GM23338 (cell line): ENCODE measurements around the gene RAP2A. TPM values are rescaled to one million over a fixed set of nuclear protein-coding genes. Genes with fewer than 3 reads are reported as not detected.

Experiments
- ATAC-seq: fragments of 200-7000 bp; cut with Tn5 transposase; 3 replicates; pipeline ENCODE4 v1.9.1; 2020
- DNase-seq: peaks from one replicate; pipeline ENCODE4 v3.0.0-alpha.2; 2015; ENCODE audit warnings: low spot score
- H2AFZ ChIP-seq: fragments of 200-600 bp; sonication (generic); 2 replicates; pipeline ENCODE4 v1.8.0; 2016; ENCODE audit warnings: antibody characterized with exemption, mild to moderate bottlenecking, moderate library complexity
- H3F3A ChIP-seq: fragments of 200-600 bp; sonication (generic); replicated peaks from 2 replicates; pipeline ENCODE4 v1.8.0; 2017; ENCODE audit warnings: antibody characterized with exemption, mixed run types, low read depth
- H3K27ac ChIP-seq: fragments of 200-600 bp; sonication (generic); 2 replicates; pipeline ENCODE4 v1.6.1; 2016; ENCODE audit warnings: low read depth
- H3K27me3 ChIP-seq: fragments of 200-600 bp; sonication (generic); 2 replicates; pipeline ENCODE4 v1.8.0; 2016; ENCODE audit warnings: mild to moderate bottlenecking, mixed run types, moderate library complexity; ENCODE audit not compliant: insufficient read depth
- H3K36me3 ChIP-seq: fragments of 200-600 bp; sonication (generic); 2 replicates; pipeline ENCODE4 v1.8.0; 2016; ENCODE audit warnings: mild to moderate bottlenecking; ENCODE audit not compliant: insufficient read depth
- H3K4me1 ChIP-seq: fragments of 200-600 bp; sonication (generic); 2 replicates; pipeline ENCODE4 v1.8.0; 2016; ENCODE audit warnings: mild to moderate bottlenecking, moderate library complexity; ENCODE audit not compliant: insufficient read depth
- H3K4me2 ChIP-seq: fragments of 200-600 bp; sonication (generic); 2 replicates; pipeline ENCODE4 v1.7.1; 2017; ENCODE audit warnings: mixed run types
- H3K4me3 ChIP-seq: fragments of 200-600 bp; sonication (generic); 2 replicates; pipeline ENCODE4 v1.6.1; 2016; ENCODE audit warnings: mixed run types
- H3K79me2 ChIP-seq: fragments of 200-600 bp; sonication (generic); replicated peaks from 2 replicates; pipeline ENCODE4 v1.8.0; 2017; ENCODE audit warnings: mild to moderate bottlenecking; ENCODE audit not compliant: insufficient read depth
- H3K9me2 ChIP-seq: fragments of 200-600 bp; sonication (generic); 2 replicates; pipeline ENCODE4 v1.8.0; 2017; ENCODE audit not compliant: insufficient read depth
- H4K20me1 ChIP-seq: fragments of 200-600 bp; sonication (generic); replicated peaks from 2 replicates; pipeline ENCODE4 v1.8.0; 2017; ENCODE audit warnings: mild to moderate bottlenecking; ENCODE audit not compliant: insufficient read depth
- H3K27ac Mint-ChIP-seq: 2 replicates; pipeline ENCODE4 v1.8.0; 2020; ENCODE audit warnings: inconsistent platforms, mild to moderate bottlenecking, moderate library complexity, mixed read lengths
- H3K27me3 Mint-ChIP-seq: 3 replicates; pipeline ENCODE4 v1.8.0; 2022; ENCODE audit warnings: low read depth, mild to moderate bottlenecking, moderate library complexity, mixed read lengths, inconsistent platforms; ENCODE audit not compliant: insufficient read depth, poor library complexity
- H3K36me3 Mint-ChIP-seq: 3 replicates; pipeline ENCODE4 v1.8.0; 2021; ENCODE audit warnings: low read depth, mild to moderate bottlenecking, inconsistent platforms, moderate library complexity, mixed read lengths
- H3K4me1 Mint-ChIP-seq: 3 replicates; pipeline ENCODE4 v1.8.0; 2020; ENCODE audit warnings: mild to moderate bottlenecking, inconsistent platforms, mixed read lengths
- H3K4me3 Mint-ChIP-seq: 3 replicates; pipeline ENCODE4 v1.8.0; 2021; ENCODE audit warnings: moderate library complexity, mild to moderate bottlenecking, inconsistent platforms, mixed read lengths
- H3K9me3 Mint-ChIP-seq: 3 replicates; pipeline ENCODE4 v1.8.0; 2020; ENCODE audit warnings: moderate library complexity, mild to moderate bottlenecking, inconsistent platforms, mixed read lengths
- CREB1 ChIP-seq: fragments of 250-450 bp; sonication (Bioruptor Pico); IDR thresholded peaks from 2 replicates; pipeline ENCODE4 v1.5.0; 2020; ENCODE audit warnings: low read depth, mild to moderate bottlenecking, moderate library complexity
- EZH2 ChIP-seq: fragments of 200-600 bp; sonication (generic); IDR thresholded peaks from one replicate; pipeline ENCODE4 v1.8.0; 2017; ENCODE audit warnings: antibody characterized with exemption, mild to moderate bottlenecking, low read depth; ENCODE audit not compliant: unreplicated experiment
- JUNB ChIP-seq: IDR thresholded peaks from one replicate; pipeline ENCODE4 v1.6.1; 2016; ENCODE audit warnings: antibody characterized with exemption; ENCODE audit not compliant: unreplicated experiment
- NANOG ChIP-seq: IDR thresholded peaks from 2 replicates; pipeline ENCODE4 v1.6.1; 2016; ENCODE audit warnings: antibody characterized with exemption, borderline replicate concordance
- polyA plus RNA-seq: library from polyadenylated mRNA; unstranded; fragments of >200 nt; fragmentation: Nextera tagmentation; extraction: Ambion mirVana; gene quantifications from 2 replicates; pipeline ENCODE4 v1.2.1, GENCODE V29; 2016
- total RNA-seq: library from RNA; depleted of rRNA; stranded (reverse); fragments of >200 nt; shearing (Covaris generic); gene quantifications from 2 replicates; pipeline ENCODE4 v1.2.3, GENCODE V29; 2014
- TF ChIP-seq, protein P1 (sequence below): fragments of 250-450 bp; sonication (Bioruptor Pico); IDR thresholded peaks from 2 replicates; pipeline ENCODE4 v1.5.0; 2020; ENCODE audit warnings: mild to moderate bottlenecking, moderate library complexity
- TF ChIP-seq, protein P2 (sequence below): IDR thresholded peaks from one replicate; pipeline ENCODE4 v1.6.1; 2018; ENCODE audit warnings: antibody characterized with exemption; ENCODE audit not compliant: unreplicated experiment
- TF ChIP-seq, protein P3 (sequence below), 2 experiments: fragments of 200-600 bp in 1 of 2; sonication (generic) in 1 of 2; conservative IDR thresholded peaks; 2 replicates each; pipeline versions ENCODE4 v1.5.1 to v1.6.1; 2016 to 2017; ENCODE audit warnings: antibody characterized with exemption in 2 of 2, low read depth in 2 of 2, mild to moderate bottlenecking in 2 of 2, moderate library complexity in 1 of 2

The RAP2A gene
- total and polyA plus RNA-seq, 2 experiments from 2014 or later, result 10.4 to 35.3 TPM

GRCh38 chr13:97422118-97423054 is 11.6 kb upstream of the RAP2A start:
- Histone ChIP-seq H3K4me2 (no peak overlapping the region), H3K27ac (no peak overlapping the region), H3K79me2 (no peaks in the 10 kb centered on the region), H2AFZ (no peak overlapping the region), H3K36me3 (no peaks in the 10 kb centered on the region), H3K4me1 (peaks cover under 1% of the 10 kb centered on the region; the same call in 1 of the 2 replicates), H3K4me3 (no peak overlapping the region), H3K27me3 (no peaks in the 10 kb centered on the region), H4K20me1 (no peaks in the 10 kb centered on the region), H3F3A (no peaks in the 10 kb centered on the region), H3K9me2 (no peaks in the 10 kb centered on the region; the same call in 1 of the 2 replicates)
- no peak overlapping the region for H3K4me3 Mint-ChIP-seq
- H3K4me1 Mint-ChIP-seq, result peaks cover 3% of the 10 kb centered on the region; the same call in 1 of the 3 replicates
- H3K9me3 Mint-ChIP-seq, result no peaks in the 10 kb centered on the region
- no peak for TF ChIP-seq EZH2
- TF ChIP-seq, protein P1, sequence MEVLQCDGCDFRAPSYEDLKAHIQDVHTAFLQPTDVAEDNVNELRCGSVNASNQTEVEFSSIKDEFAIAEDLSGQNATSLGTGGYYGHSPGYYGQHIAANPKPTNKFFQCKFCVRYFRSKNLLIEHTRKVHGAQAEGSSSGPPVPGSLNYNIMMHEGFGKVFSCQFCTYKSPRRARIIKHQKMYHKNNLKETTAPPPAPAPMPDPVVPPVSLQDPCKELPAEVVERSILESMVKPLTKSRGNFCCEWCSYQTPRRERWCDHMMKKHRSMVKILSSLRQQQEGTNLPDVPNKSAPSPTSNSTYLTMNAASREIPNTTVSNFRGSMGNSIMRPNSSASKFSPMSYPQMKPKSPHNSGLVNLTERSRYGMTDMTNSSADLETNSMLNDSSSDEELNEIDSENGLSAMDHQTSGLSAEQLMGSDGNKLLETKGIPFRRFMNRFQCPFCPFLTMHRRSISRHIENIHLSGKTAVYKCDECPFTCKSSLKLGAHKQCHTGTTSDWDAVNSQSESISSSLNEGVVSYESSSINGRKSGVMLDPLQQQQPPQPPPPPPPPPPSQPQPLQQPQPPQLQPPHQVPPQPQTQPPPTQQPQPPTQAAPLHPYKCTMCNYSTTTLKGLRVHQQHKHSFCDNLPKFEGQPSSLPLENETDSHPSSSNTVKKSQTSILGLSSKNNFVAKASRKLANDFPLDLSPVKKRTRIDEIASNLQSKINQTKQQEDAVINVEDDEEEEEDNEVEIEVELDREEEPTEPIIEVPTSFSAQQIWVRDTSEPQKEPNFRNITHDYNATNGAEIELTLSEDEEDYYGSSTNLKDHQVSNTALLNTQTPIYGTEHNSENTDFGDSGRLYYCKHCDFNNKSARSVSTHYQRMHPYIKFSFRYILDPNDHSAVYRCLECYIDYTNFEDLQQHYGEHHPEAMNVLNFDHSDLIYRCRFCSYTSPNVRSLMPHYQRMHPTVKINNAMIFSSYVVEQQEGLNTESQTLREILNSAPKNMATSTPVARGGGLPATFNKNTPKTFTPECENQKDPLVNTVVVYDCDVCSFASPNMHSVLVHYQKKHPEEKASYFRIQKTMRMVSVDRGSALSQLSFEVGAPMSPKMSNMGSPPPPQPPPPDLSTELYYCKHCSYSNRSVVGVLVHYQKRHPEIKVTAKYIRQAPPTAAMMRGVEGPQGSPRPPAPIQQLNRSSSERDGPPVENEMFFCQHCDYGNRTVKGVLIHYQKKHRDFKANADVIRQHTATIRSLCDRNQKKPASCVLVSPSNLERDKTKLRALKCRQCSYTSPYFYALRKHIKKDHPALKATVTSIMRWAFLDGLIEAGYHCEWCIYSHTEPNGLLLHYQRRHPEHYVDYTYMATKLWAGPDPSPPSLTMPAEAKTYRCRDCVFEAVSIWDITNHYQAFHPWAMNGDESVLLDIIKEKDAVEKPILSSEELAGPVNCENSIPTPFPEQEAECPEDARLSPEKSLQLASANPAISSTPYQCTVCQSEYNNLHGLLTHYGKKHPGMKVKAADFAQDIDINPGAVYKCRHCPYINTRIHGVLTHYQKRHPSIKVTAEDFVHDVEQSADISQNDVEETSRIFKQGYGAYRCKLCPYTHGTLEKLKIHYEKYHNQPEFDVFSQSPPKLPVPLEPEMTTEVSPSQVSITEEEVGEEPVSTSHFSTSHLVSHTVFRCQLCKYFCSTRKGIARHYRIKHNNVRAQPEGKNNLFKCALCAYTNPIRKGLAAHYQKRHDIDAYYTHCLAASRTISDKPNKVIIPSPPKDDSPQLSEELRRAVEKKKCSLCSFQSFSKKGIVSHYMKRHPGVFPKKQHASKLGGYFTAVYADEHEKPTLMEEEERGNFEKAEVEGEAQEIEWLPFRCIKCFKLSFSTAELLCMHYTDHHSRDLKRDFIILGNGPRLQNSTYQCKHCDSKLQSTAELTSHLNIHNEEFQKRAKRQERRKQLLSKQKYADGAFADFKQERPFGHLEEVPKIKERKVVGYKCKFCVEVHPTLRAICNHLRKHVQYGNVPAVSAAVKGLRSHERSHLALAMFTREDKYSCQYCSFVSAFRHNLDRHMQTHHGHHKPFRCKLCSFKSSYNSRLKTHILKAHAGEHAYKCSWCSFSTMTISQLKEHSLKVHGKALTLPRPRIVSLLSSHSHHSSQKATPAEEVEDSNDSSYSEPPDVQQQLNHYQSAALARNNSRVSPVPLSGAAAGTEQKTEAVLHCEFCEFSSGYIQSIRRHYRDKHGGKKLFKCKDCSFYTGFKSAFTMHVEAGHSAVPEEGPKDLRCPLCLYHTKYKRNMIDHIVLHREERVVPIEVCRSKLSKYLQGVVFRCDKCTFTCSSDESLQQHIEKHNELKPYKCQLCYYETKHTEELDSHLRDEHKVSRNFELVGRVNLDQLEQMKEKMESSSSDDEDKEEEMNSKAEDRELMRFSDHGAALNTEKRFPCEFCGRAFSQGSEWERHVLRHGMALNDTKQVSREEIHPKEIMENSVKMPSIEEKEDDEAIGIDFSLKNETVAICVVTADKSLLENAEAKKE (CRISPR knock-in tag), result no peak
- TF ChIP-seq CREB1 (CRISPR knock-in tag), result no peak
- TF ChIP-seq JUNB, result no peak
- no peak for TF ChIP-seq NANOG
- TF ChIP-seq, protein P2, sequence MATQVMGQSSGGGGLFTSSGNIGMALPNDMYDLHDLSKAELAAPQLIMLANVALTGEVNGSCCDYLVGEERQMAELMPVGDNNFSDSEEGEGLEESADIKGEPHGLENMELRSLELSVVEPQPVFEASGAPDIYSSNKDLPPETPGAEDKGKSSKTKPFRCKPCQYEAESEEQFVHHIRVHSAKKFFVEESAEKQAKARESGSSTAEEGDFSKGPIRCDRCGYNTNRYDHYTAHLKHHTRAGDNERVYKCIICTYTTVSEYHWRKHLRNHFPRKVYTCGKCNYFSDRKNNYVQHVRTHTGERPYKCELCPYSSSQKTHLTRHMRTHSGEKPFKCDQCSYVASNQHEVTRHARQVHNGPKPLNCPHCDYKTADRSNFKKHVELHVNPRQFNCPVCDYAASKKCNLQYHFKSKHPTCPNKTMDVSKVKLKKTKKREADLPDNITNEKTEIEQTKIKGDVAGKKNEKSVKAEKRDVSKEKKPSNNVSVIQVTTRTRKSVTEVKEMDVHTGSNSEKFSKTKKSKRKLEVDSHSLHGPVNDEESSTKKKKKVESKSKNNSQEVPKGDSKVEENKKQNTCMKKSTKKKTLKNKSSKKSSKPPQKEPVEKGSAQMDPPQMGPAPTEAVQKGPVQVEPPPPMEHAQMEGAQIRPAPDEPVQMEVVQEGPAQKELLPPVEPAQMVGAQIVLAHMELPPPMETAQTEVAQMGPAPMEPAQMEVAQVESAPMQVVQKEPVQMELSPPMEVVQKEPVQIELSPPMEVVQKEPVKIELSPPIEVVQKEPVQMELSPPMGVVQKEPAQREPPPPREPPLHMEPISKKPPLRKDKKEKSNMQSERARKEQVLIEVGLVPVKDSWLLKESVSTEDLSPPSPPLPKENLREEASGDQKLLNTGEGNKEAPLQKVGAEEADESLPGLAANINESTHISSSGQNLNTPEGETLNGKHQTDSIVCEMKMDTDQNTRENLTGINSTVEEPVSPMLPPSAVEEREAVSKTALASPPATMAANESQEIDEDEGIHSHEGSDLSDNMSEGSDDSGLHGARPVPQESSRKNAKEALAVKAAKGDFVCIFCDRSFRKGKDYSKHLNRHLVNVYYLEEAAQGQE, result no peak
- TF ChIP-seq, protein P3, sequence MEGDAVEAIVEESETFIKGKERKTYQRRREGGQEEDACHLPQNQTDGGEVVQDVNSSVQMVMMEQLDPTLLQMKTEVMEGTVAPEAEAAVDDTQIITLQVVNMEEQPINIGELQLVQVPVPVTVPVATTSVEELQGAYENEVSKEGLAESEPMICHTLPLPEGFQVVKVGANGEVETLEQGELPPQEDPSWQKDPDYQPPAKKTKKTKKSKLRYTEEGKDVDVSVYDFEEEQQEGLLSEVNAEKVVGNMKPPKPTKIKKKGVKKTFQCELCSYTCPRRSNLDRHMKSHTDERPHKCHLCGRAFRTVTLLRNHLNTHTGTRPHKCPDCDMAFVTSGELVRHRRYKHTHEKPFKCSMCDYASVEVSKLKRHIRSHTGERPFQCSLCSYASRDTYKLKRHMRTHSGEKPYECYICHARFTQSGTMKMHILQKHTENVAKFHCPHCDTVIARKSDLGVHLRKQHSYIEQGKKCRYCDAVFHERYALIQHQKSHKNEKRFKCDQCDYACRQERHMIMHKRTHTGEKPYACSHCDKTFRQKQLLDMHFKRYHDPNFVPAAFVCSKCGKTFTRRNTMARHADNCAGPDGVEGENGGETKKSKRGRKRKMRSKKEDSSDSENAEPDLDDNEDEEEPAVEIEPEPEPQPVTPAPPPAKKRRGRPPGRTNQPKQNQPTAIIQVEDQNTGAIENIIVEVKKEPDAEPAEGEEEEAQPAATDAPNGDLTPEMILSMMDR (conservative IDR thresholded peaks at IDR 0.05; ENCODE audit: low read depth in 2 of 2), result no peak
- no peaks in the 10 kb centered on the region; the same call in 2 of the 3 replicates for H3K36me3 Mint-ChIP-seq
- no peak overlapping the region for H3K27ac Mint-ChIP-seq
- no peak for ATAC-seq
- H3K27me3 Mint-ChIP-seq, result no peaks in the 10 kb centered on the region
- no peak for DNase-seq
